GM19025 (cell line): ENCODE measurements around the gene CHST10.

Experiments
- ATAC-seq: cut with Tn5 transposase; IDR thresholded peaks from one replicate; pipeline ENCODE4 v1.9.1; 2021; ENCODE audit warnings: mild to moderate bottlenecking, low read depth, moderate library complexity; ENCODE audit not compliant: unreplicated experiment

CHST10 gene

GRCh38 chr2:100417711-100418124, 250 bp upstream of the CHST10 start:
- ATAC-seq: no peak

- no peak for ATAC-seq
Measured at GRCh38 chr2:100416397-100416934, 1.0 kb downstream of the CHST10 start.

GRCh38 chr2:100413571-100413970, 3.9 kb downstream of the CHST10 start:
- ATAC-seq: no peak

GRCh38 chr2:100412881-100413321, 4.6 kb downstream of the CHST10 start:
- ATAC-seq: no peak

GRCh38 chr2:100412466-100412865, 5.0 kb downstream of the CHST10 start:
- ATAC-seq: no peak

- no peak for ATAC-seq
Measured at GRCh38 chr2:100411841-100412292, 5.6 kb downstream of the CHST10 start.

GRCh38 chr2:100409975-100410647, 7.4 kb downstream of the CHST10 start:
- no peak for ATAC-seq

GRCh38 chr2:100409461-100409860, 8.0 kb downstream of the CHST10 start:
- no peak for ATAC-seq

- ATAC-seq: no peak
Measured at GRCh38 chr2:100408941-100409340, 8.5 kb downstream of the CHST10 start.

- ATAC-seq: no peak
Measured at GRCh38 chr2:100408104-100408503, 9.4 kb downstream of the CHST10 start.

- no peak for ATAC-seq
Measured at GRCh38 chr2:100407563-100407962, 9.9 kb downstream of the CHST10 start.

- no peak for ATAC-seq
Measured at GRCh38 chr2:100407073-100407472, 10.4 kb downstream of the CHST10 start.

GRCh38 chr2:100406120-100406508, 11.4 kb downstream of the CHST10 start:
- ATAC-seq: no peak

- no peak for ATAC-seq
Measured at GRCh38 chr2:100405403-100406119, 11.9 kb downstream of the CHST10 start.

- ATAC-seq: no peak
Measured at GRCh38 chr2:100404411-100404810, 13.1 kb downstream of the CHST10 start.

GRCh38 chr2:100403722-100404121, 13.7 kb downstream of the CHST10 start:
- no peak for ATAC-seq

GRCh38 chr2:100401268-100401667, 16.2 kb downstream of the CHST10 start:
- no peak for ATAC-seq

- no peak for ATAC-seq
Measured at GRCh38 chr2:100399714-100400113, 17.8 kb downstream of the CHST10 start.

GRCh38 chr2:100397976-100398375, 19.5 kb downstream of the CHST10 start:
- ATAC-seq: no peak

- no peak for ATAC-seq
Measured at GRCh38 chr2:100397118-100397860, 20.2 kb downstream of the CHST10 start.

- no peak for ATAC-seq
Measured at GRCh38 chr2:100396483-100396882, 21.0 kb downstream of the CHST10 start.
